Osteoblast (primary cell): Measurements from ENCODE around the gene LHX5. TPM values are rescaled to one million over a fixed set of nuclear protein-coding genes. Genes with fewer than 3 reads are reported as not detected.

Experiments
- DNase-seq: peaks from one replicate; pipeline ENCODE4 v3.0.0; 2011; ENCODE audit warnings: low spot score, mixed read lengths; ENCODE audit not compliant: insufficient read length; ENCODE audit errors: missing footprints
- H2AFZ ChIP-seq: 2 replicates; pipeline ENCODE4 v1.6.0; 2011; ENCODE audit warnings: mild to moderate bottlenecking, low read length
- H3K27ac ChIP-seq: 2 replicates; pipeline ENCODE4 v1.5.1; 2011; ENCODE audit warnings: mild to moderate bottlenecking, low read depth, low read length, moderate library complexity
- H3K27me3 ChIP-seq: 2 replicates; pipeline ENCODE4 v1.6.0; 2012; ENCODE audit warnings: mild to moderate bottlenecking, control low read depth, inconsistent platforms, low read length, moderate library complexity; ENCODE audit not compliant: insufficient read depth
- H3K36me3 ChIP-seq: 2 replicates; pipeline ENCODE4 v1.5.1; 2011; ENCODE audit warnings: mild to moderate bottlenecking, low read length, control low read depth, moderate library complexity; ENCODE audit not compliant: insufficient read depth
- H3K4me1 ChIP-seq: 2 replicates; pipeline ENCODE4 v1.5.1; 2011; ENCODE audit warnings: mild to moderate bottlenecking, low read length, control low read depth, moderate library complexity; ENCODE audit not compliant: insufficient read depth
- H3K4me2 ChIP-seq: 2 replicates; pipeline ENCODE4 v1.6.0; 2011; ENCODE audit warnings: mild to moderate bottlenecking, low read length; ENCODE audit not compliant: insufficient read depth
- H3K4me3 ChIP-seq: fragments of 200-600 bp; sonication (generic); 3 replicates; pipeline ENCODE4 v1.5.1; 2012; ENCODE audit warnings: mild to moderate bottlenecking, low read length, inconsistent platforms; ENCODE audit not compliant: insufficient read depth
- H3K79me2 ChIP-seq: 2 replicates; pipeline ENCODE4 v1.6.0; 2012; ENCODE audit warnings: mild to moderate bottlenecking, low read length, control low read depth, inconsistent platforms; ENCODE audit not compliant: insufficient read depth
- H3K9me3 ChIP-seq: 2 replicates; pipeline ENCODE4 v1.5.1; 2011; ENCODE audit warnings: low read depth, low read length, control low read depth
- H4K20me1 ChIP-seq: 2 replicates; pipeline ENCODE4 v1.6.0; 2012; ENCODE audit warnings: mild to moderate bottlenecking, low read length, control low read depth; ENCODE audit not compliant: insufficient read depth
- CTCF ChIP-seq: IDR thresholded peaks from 2 replicates; pipeline ENCODE4 v1.5.1; 2011; ENCODE audit warnings: mild to moderate bottlenecking, low read depth, low read length, moderate library complexity; ENCODE audit errors: extremely low read depth
- total RNA-seq: library from RNA; depleted of rRNA; stranded (reverse); fragments of >200 nt; gene quantifications from 2 replicates; pipeline ENCODE4 v1.2.3, GENCODE V29; 2012

The LHX5 gene
- total RNA-seq, 1 donor, result not detected

- no peak for TF ChIP-seq CTCF
- Histone ChIP-seq H3K9me3 (no peaks in the 10 kb centered on the region), H2AFZ (no peak overlapping the region), H3K4me1 (no peaks in the 10 kb centered on the region), H3K4me2 (no peak overlapping the region), H3K27me3 (peaks cover 64% of the 10 kb centered on the region), H3K27ac (no peak overlapping the region), H3K36me3 (no peaks in the 10 kb centered on the region), H3K4me3 (no peak overlapping the region), H4K20me1 (no peaks in the 10 kb centered on the region), H3K79me2 (no peaks in the 10 kb centered on the region)
- peak; percentile 68 for DNase-seq
Measured at GRCh38 chr12:113479216-113479589, 7.5 kb upstream of the LHX5 start.

- Histone ChIP-seq H3K79me2 (no peaks in the 10 kb centered on the region), H3K4me3 (no peak overlapping the region), H3K27ac (no peak overlapping the region), H3K4me1 (no peaks in the 10 kb centered on the region), H3K9me3 (no peaks in the 10 kb centered on the region), H4K20me1 (no peaks in the 10 kb centered on the region), H2AFZ (no peak overlapping the region), H3K36me3 (no peaks in the 10 kb centered on the region), H3K27me3 (peaks cover 66% of the 10 kb centered on the region), H3K4me2 (no peak overlapping the region)
- no peak for TF ChIP-seq CTCF
- DNase-seq, result peak; percentile 69
Measured at GRCh38 chr12:113478351-113479011, 6.8 kb upstream of the LHX5 start.

- Histone ChIP-seq H3K9me3 (no peaks in the 10 kb centered on the region), H4K20me1 (no peaks in the 10 kb centered on the region), H3K27ac (no peak overlapping the region), H3K4me1 (no peaks in the 10 kb centered on the region), H3K4me2 (no peak overlapping the region), H3K79me2 (no peaks in the 10 kb centered on the region), H3K36me3 (no peaks in the 10 kb centered on the region), H2AFZ (no peak overlapping the region), H3K4me3 (no peak overlapping the region), H3K27me3 (peaks cover 70% of the 10 kb centered on the region)
- no peak for TF ChIP-seq CTCF
- DNase-seq, result peak; percentile 79
Measured at GRCh38 chr12:113477842-113478215, 6.2 kb upstream of the LHX5 start.

GRCh38 chr12:113477171-113477841, 5.6 kb upstream of the LHX5 start:
- Histone ChIP-seq H3K79me2 (no peaks in the 10 kb centered on the region), H3K36me3 (no peaks in the 10 kb centered on the region), H2AFZ (no peak overlapping the region), H3K4me2 (no peak overlapping the region), H3K9me3 (no peaks in the 10 kb centered on the region), H3K27ac (no peak overlapping the region), H3K4me1 (no peaks in the 10 kb centered on the region), H3K4me3 (no peak overlapping the region), H4K20me1 (no peaks in the 10 kb centered on the region), H3K27me3 (peaks cover 76% of the 10 kb centered on the region)
- TF ChIP-seq CTCF, result no peak
- peak; percentile 80 for DNase-seq
